ENCODE measurements around the gene PLAC9.

PLAC9 gene

DNA sequence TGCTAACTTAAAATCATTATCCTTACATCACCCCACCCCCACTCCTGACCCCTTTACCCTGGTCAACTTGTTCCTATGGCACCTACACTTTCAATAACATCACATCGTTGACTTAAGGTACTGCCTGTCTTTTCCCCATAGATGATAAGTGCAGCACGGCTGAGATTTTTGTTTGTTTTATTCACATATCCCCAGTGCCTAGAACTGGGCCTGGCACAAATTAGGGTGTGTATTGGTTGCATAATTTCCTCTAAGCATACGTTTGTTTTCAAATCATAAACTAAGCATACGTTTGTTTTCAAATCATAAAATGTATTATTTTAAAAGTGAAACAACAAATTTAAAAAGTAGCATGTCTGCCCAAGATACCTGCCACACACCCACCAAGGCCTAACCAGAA lies 37.5 kb downstream of the PLAC9 start:
- Histone ChIP-seq H3K27ac (ENCODE audit: insufficient read depth in 1 of 2, low read depth in 1 of 2, low read length in 2 of 2, poor library complexity in 1 of 2, severe bottlenecking in 2 of 2) (no peak overlapping the region), H3K27me3 (replicated peaks in 2 of 5; ENCODE audit: control insufficient read depth in 4 of 5, insufficient read depth in 5 of 5, low read length in 4 of 5) (no peaks in the 10 kb centered on the region), H3K4me3 (ENCODE audit: control insufficient read depth in 1 of 7, extremely low read depth in 1 of 7, insufficient read depth in 4 of 7, low read depth in 2 of 7, low read length in 6 of 7) (no peak overlapping the region), H3K36me3 (ENCODE audit: control insufficient read depth in 4 of 4, insufficient read depth in 4 of 4, low read length in 3 of 4) (peaks cover 7 to 76% (median 29%) of the 10 kb centered on the region in 4 experiments), H3K9me3 (ENCODE audit: control extremely low read depth in 1 of 5, control insufficient read depth in 4 of 5, insufficient read depth in 2 of 5, low read depth in 1 of 5, low read length in 4 of 5) (no peaks in the 10 kb centered on the region), H3K4me1 (ENCODE audit: control extremely low read depth in 1 of 4, control insufficient read depth in 4 of 4, insufficient read depth in 4 of 4, low read length in 3 of 4) (peaks cover 0 to 3% (median 0%) of the 10 kb centered on the region in 4 experiments)
- ChIA-PET POLR2A (no interaction called here), CTCF (interaction anchor here (0.7 kb wide), 1 partner anchor 18 kb away, joined by 3 read pairs; no protein-coding TSS in a partner anchor)
- no peak for DNase-seq
- WGBS (ENCODE audit: insufficient coverage) = 92% methylated on average over 2 of the region's 4 CpGs

- Histone ChIP-seq H3K4me1 (ENCODE audit: control extremely low read depth in 1 of 4, control insufficient read depth in 4 of 4, insufficient read depth in 4 of 4, low read length in 3 of 4) (peaks cover 0 to 3% (median 0%) of the 10 kb centered on the region in 4 experiments), H3K4me3 (ENCODE audit: control insufficient read depth in 1 of 7, extremely low read depth in 1 of 7, insufficient read depth in 4 of 7, low read depth in 2 of 7, low read length in 6 of 7) (no peak overlapping the region), H3K27ac (ENCODE audit: insufficient read depth in 1 of 2, low read depth in 1 of 2, low read length in 2 of 2, poor library complexity in 1 of 2, severe bottlenecking in 2 of 2) (no peak overlapping the region), H3K9me3 (ENCODE audit: control extremely low read depth in 1 of 5, control insufficient read depth in 4 of 5, insufficient read depth in 2 of 5, low read depth in 1 of 5, low read length in 4 of 5) (no peaks in the 10 kb centered on the region), H3K27me3 (replicated peaks in 2 of 5; ENCODE audit: control insufficient read depth in 4 of 5, insufficient read depth in 5 of 5, low read length in 4 of 5) (no peaks in the 10 kb centered on the region), H3K36me3 (ENCODE audit: control insufficient read depth in 4 of 4, insufficient read depth in 4 of 4, low read length in 3 of 4) (peaks cover 7 to 71% (median 24%) of the 10 kb centered on the region in 4 experiments)
- POLR2A ChIA-PET = no interaction called here
- CTCF ChIA-PET = interaction anchor here (3.1 kb wide), 1 partner anchor 9 kb away, joined by 16 read pairs; no protein-coding TSS in a partner anchor
- WGBS (ENCODE audit: insufficient coverage) = 98% methylated on average over 9 of the region's 10 CpGs
- no peak for DNase-seq
Measured at GRCh38 chr10:80170641-80171040, 38.1 kb downstream of the PLAC9 start.

GRCh38 chr10:80171248-80171660 lies 38.7 kb downstream of the PLAC9 start:
- Histone ChIP-seq H3K4me1 (ENCODE audit: control extremely low read depth in 1 of 4, control insufficient read depth in 4 of 4, insufficient read depth in 4 of 4, low read length in 3 of 4) (peaks cover 0 to 3% (median 0%) of the 10 kb centered on the region in 4 experiments), H3K36me3 (ENCODE audit: control insufficient read depth in 4 of 4, insufficient read depth in 4 of 4, low read length in 3 of 4) (peaks cover 4 to 66% (median 20%) of the 10 kb centered on the region in 4 experiments), H3K27me3 (replicated peaks in 2 of 5; ENCODE audit: control insufficient read depth in 4 of 5, insufficient read depth in 5 of 5, low read length in 4 of 5) (no peaks in the 10 kb centered on the region), H3K4me3 (ENCODE audit: control insufficient read depth in 1 of 7, extremely low read depth in 1 of 7, insufficient read depth in 4 of 7, low read depth in 2 of 7, low read length in 6 of 7) (no peak overlapping the region), H3K9me3 (ENCODE audit: control extremely low read depth in 1 of 5, control insufficient read depth in 4 of 5, insufficient read depth in 2 of 5, low read depth in 1 of 5, low read length in 4 of 5) (no peaks in the 10 kb centered on the region), H3K27ac (ENCODE audit: insufficient read depth in 1 of 2, low read depth in 1 of 2, low read length in 2 of 2, poor library complexity in 1 of 2, severe bottlenecking in 2 of 2) (no peak overlapping the region)
- DNase-seq = no peak
- 98% methylated on average over 7 of the region's 7 CpGs for WGBS (ENCODE audit: insufficient coverage)
- POLR2A ChIA-PET = no interaction called here
- CTCF ChIA-PET = interaction anchor here (0.8 to 3.1 kb wide), 4 partner anchors 10 to 30 kb away, joined by 3 to 16 read pairs (median 3); no protein-coding TSS in a partner anchor

- H3K4me3 ChIP-seq (ENCODE audit: control insufficient read depth in 1 of 7, extremely low read depth in 1 of 7, insufficient read depth in 4 of 7, low read depth in 2 of 7, low read length in 6 of 7) = no peak overlapping the region
- peaks cover 4 to 56% (median 12%) of the 10 kb centered on the region in 4 experiments for H3K36me3 ChIP-seq (ENCODE audit: control insufficient read depth in 4 of 4, insufficient read depth in 4 of 4, low read length in 3 of 4)
- H3K27ac ChIP-seq (ENCODE audit: insufficient read depth in 1 of 2, low read depth in 1 of 2, low read length in 2 of 2, poor library complexity in 1 of 2, severe bottlenecking in 2 of 2) = no peak overlapping the region
- WGBS (ENCODE audit: insufficient coverage) = 100% methylated on average over 5 of the region's 5 CpGs
- DNase-seq = no peak
- CTCF ChIA-PET = interaction anchor here (0.7 to 3.1 kb wide), 2 partner anchors 12 to 26 kb away, joined by 3 to 16 read pairs; no protein-coding TSS in a partner anchor
- POLR2A ChIA-PET = no interaction called here
- no peaks in the 10 kb centered on the region for H3K27me3 ChIP-seq (replicated peaks in 2 of 5; ENCODE audit: control insufficient read depth in 4 of 5, insufficient read depth in 5 of 5, low read length in 4 of 5)
- H3K9me3 ChIP-seq (ENCODE audit: control extremely low read depth in 1 of 5, control insufficient read depth in 4 of 5, insufficient read depth in 2 of 5, low read depth in 1 of 5, low read length in 4 of 5) = no peaks in the 10 kb centered on the region
- peaks cover 0 to 3% (median 0%) of the 10 kb centered on the region in 4 experiments for H3K4me1 ChIP-seq (ENCODE audit: control extremely low read depth in 1 of 4, control insufficient read depth in 4 of 4, insufficient read depth in 4 of 4, low read length in 3 of 4)
Measured at GRCh38 chr10:80172896-80173295, 40.4 kb downstream of the PLAC9 start.

DNA sequence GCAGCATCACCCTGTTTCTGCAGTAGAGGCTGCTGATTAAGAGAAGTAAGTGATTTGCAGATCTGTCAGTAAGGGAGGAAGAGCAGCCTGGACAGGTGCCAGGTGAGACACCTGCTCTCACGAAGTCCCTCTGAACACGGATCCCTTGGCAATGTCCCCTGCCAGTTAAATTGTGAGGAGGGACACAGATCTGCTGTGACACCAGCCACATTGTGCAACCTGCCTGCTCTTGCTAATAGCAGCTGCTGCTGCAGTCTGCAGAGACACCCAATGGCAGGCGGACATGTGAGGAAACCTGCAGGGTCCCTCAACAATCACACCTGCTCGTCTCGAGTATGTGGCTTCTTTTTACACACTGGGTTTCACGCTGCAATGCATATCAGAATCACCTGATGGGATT lies 40.9 kb downstream of the PLAC9 start:
- WGBS (ENCODE audit: insufficient coverage) = 81% methylated on average over 6 of the region's 6 CpGs
- DNase-seq = no peak
- Histone ChIP-seq H3K4me3 (ENCODE audit: control insufficient read depth in 1 of 7, extremely low read depth in 1 of 7, insufficient read depth in 4 of 7, low read depth in 2 of 7, low read length in 6 of 7) (no peak overlapping the region), H3K27ac (ENCODE audit: insufficient read depth in 1 of 2, low read depth in 1 of 2, low read length in 2 of 2, poor library complexity in 1 of 2, severe bottlenecking in 2 of 2) (no peak overlapping the region), H3K9me3 (ENCODE audit: control extremely low read depth in 1 of 5, control insufficient read depth in 4 of 5, insufficient read depth in 2 of 5, low read depth in 1 of 5, low read length in 4 of 5) (no peaks in the 10 kb centered on the region), H3K27me3 (replicated peaks in 2 of 5; ENCODE audit: control insufficient read depth in 4 of 5, insufficient read depth in 5 of 5, low read length in 4 of 5) (no peaks in the 10 kb centered on the region), H3K4me1 (ENCODE audit: control extremely low read depth in 1 of 4, control insufficient read depth in 4 of 4, insufficient read depth in 4 of 4, low read length in 3 of 4) (peaks cover 0 to 3% (median 0%) of the 10 kb centered on the region in 4 experiments), H3K36me3 (ENCODE audit: control insufficient read depth in 4 of 4, insufficient read depth in 4 of 4, low read length in 3 of 4) (peaks cover 4 to 56% (median 12%) of the 10 kb centered on the region in 4 experiments)
- ChIA-PET CTCF (interaction anchor here (3.1 kb wide), 1 partner anchor 12 kb away, joined by 16 read pairs; no protein-coding TSS in a partner anchor), POLR2A (interaction anchor here (0.7 kb wide), 1 partner anchor 30 kb away, joined by 4 read pairs; no protein-coding TSS in a partner anchor)

DNA sequence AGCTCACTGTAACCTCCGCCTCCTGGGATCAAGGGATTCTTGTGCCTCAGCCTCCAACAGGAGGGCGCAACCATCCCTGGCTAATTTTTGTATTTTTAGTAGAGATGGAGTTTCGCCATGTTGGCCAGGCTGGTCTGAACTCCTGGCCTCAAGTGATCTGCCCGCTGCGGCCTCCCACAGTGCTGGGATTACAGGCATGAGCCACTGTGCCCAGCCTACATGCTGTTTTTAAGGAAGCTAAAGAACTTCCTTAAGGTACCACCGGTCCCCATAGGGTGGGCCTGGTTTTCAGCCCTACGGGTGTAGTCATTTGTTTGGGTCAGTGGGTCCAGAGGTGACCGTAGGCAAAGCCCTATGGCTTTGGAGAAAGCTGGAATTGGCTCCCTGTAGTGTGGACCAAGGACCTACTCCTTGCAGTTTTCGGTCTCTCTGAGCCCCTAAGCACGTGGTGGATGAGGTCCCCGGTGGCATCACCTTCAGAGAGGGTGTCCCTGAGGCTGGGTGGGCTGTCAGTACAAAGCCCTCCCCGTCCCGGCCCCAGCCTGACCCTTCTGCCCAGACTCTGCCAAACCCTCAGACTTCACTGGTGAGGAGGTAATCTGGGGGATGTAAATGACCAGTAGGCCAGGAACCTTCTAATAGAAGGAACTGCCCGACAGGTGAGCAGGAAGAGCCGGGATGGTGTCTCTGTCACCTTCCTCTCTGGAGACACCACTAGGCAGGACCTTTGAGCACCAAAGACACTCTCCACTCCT lies 42.3 kb downstream of the PLAC9 start:
- Histone ChIP-seq H3K9me3 (ENCODE audit: control extremely low read depth in 1 of 5, control insufficient read depth in 4 of 5, insufficient read depth in 2 of 5, low read depth in 1 of 5, low read length in 4 of 5) (no peaks in the 10 kb centered on the region), H3K27me3 (replicated peaks in 2 of 5; ENCODE audit: control insufficient read depth in 4 of 5, insufficient read depth in 5 of 5, low read length in 4 of 5) (no peaks in the 10 kb centered on the region), H3K4me1 (ENCODE audit: control extremely low read depth in 1 of 4, control insufficient read depth in 4 of 4, insufficient read depth in 4 of 4, low read length in 3 of 4) (peaks cover 0 to 3% (median 0%) of the 10 kb centered on the region in 4 experiments), H3K27ac (ENCODE audit: insufficient read depth in 1 of 2, low read depth in 1 of 2, low read length in 2 of 2, poor library complexity in 1 of 2, severe bottlenecking in 2 of 2) (no peak overlapping the region), H3K36me3 (ENCODE audit: control insufficient read depth in 4 of 4, insufficient read depth in 4 of 4, low read length in 3 of 4) (peaks cover 2 to 48% (median 10%) of the 10 kb centered on the region in 4 experiments), H3K4me3 (ENCODE audit: control insufficient read depth in 1 of 7, extremely low read depth in 1 of 7, insufficient read depth in 4 of 7, low read depth in 2 of 7, low read length in 6 of 7) (no peak overlapping the region)
- no peak for DNase-seq
- 100% methylated on average over 10 of the region's 15 CpGs for WGBS (ENCODE audit: insufficient coverage)
- CTCF ChIA-PET = interaction anchor here (0.7 to 3.0 kb wide), 3 partner anchors 9 to 33 kb away, joined by 3 to 11 read pairs (median 4); no protein-coding TSS in a partner anchor
- POLR2A ChIA-PET = interaction anchor here (1.4 kb wide), 1 partner anchor 30 kb away, joined by 4 read pairs; no protein-coding TSS in a partner anchor

DNA sequence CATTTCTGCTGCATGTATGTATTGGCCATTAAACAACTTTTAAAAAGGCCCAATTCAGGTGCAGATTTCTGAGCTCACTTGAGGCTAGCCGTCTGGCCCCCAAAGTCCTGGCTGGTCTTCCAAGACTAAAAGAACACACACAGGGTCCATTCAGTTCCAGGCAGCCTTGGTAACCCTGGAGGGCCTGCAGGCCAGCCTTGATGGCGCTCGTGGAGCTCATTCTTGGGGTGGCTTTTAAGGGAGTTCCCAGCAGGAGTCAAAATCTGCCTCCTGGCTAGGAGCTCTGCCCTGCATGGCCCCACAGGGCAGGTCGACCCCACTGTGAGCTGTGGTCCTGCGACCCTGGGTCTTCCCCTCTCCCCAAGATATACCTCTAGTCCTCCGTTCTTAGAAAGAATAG lies 44.0 kb downstream of the PLAC9 start:
- no peak overlapping the region for H3K4me3 ChIP-seq (ENCODE audit: control insufficient read depth in 1 of 7, extremely low read depth in 1 of 7, insufficient read depth in 4 of 7, low read depth in 2 of 7, low read length in 6 of 7)
- no peaks in the 10 kb centered on the region for H3K27me3 ChIP-seq (replicated peaks in 2 of 5; ENCODE audit: control insufficient read depth in 4 of 5, insufficient read depth in 5 of 5, low read length in 4 of 5)
- no peaks in the 10 kb centered on the region for H3K9me3 ChIP-seq (ENCODE audit: control extremely low read depth in 1 of 5, control insufficient read depth in 4 of 5, insufficient read depth in 2 of 5, low read depth in 1 of 5, low read length in 4 of 5)
- WGBS (ENCODE audit: insufficient coverage) = 100% methylated on average over 5 of the region's 6 CpGs
- no peak overlapping the region for H3K27ac ChIP-seq (ENCODE audit: insufficient read depth in 1 of 2, low read depth in 1 of 2, low read length in 2 of 2, poor library complexity in 1 of 2, severe bottlenecking in 2 of 2)
- peaks cover 0 to 32% (median 3%) of the 10 kb centered on the region in 4 experiments for H3K36me3 ChIP-seq (ENCODE audit: control insufficient read depth in 4 of 4, insufficient read depth in 4 of 4, low read length in 3 of 4)
- ChIA-PET CTCF (interaction anchor here (1.7 to 3.0 kb wide), 4 partner anchors 8 to 32 kb away, joined by 3 to 11 read pairs (median 5); no protein-coding TSS in a partner anchor), POLR2A (interaction anchor here (0.9 kb wide), 1 partner anchor 26 kb away, joined by 4 read pairs; no protein-coding TSS in a partner anchor)
- H3K4me1 ChIP-seq (ENCODE audit: control extremely low read depth in 1 of 4, control insufficient read depth in 4 of 4, insufficient read depth in 4 of 4, low read length in 3 of 4) = peaks cover 0 to 3% (median 0%) of the 10 kb centered on the region in 4 experiments
- no peak for DNase-seq

Data from common myeloid progenitor, CD34-positive (primary cell).